ENCODE measurements around the gene STRN. TPM values are rescaled to one million over a fixed set of nuclear protein-coding genes. Genes with fewer than 3 reads are reported as not detected.
A peak's percentile ranks its signal among the peaks of the same experiment; 100 is the strongest.

STRN gene
- total and polyA plus RNA-seq, 2 of the 13 experiments (the other 11 are each of a cell fraction or from before 2014, with no cell fraction given): 10.4 to 19.3 TPM

GRCh38 chr2:36919041-36919837 is 47.1 kb downstream of the STRN start (continued):
- no peak for TF ChIP-seq FOXA1 (IDR thresholded peaks at IDR 0.05)
- TF ChIP-seq FOXA1 (CRISPR knock-in tag; IDR thresholded peaks at IDR 0.05): peak; percentile 41; the same call in 1 of the 2 replicates
- TF ChIP-seq ZNF512B (CRISPR knock-in tag; IDR thresholded peaks at IDR 0.05; ENCODE audit: borderline replicate concordance): no peak
- no peak for TF ChIP-seq KAT7 (CRISPR knock-in tag; IDR thresholded peaks at IDR 0.05; ENCODE audit: borderline replicate concordance)
- TF ChIP-seq NFYC (CRISPR knock-in tag; IDR thresholded peaks at IDR 0.05): no peak
- no peak for TF ChIP-seq ZNF234 (CRISPR knock-in tag; conservative IDR thresholded peaks at IDR 0.05)
- no peak for TF ChIP-seq DMAP1 (CRISPR knock-in tag; IDR thresholded peaks at IDR 0.05)
- no peak for TF ChIP-seq ZBTB34 (CRISPR knock-in tag; IDR thresholded peaks at IDR 0.05)
- TF ChIP-seq TCF12 (IDR thresholded peaks at IDR 0.05): no peak
- no peak for TF ChIP-seq TCF12 (CRISPR knock-in tag; IDR thresholded peaks at IDR 0.05)
- peak; percentile 66 for TF ChIP-seq TEAD3 (CRISPR knock-in tag; optimal IDR thresholded peaks at IDR 0.05; ENCODE audit: borderline replicate concordance)
- TF ChIP-seq FOXC1 (CRISPR knock-in tag; IDR thresholded peaks at IDR 0.05; ENCODE audit: borderline replicate concordance): no peak
- TF ChIP-seq, protein P1, sequence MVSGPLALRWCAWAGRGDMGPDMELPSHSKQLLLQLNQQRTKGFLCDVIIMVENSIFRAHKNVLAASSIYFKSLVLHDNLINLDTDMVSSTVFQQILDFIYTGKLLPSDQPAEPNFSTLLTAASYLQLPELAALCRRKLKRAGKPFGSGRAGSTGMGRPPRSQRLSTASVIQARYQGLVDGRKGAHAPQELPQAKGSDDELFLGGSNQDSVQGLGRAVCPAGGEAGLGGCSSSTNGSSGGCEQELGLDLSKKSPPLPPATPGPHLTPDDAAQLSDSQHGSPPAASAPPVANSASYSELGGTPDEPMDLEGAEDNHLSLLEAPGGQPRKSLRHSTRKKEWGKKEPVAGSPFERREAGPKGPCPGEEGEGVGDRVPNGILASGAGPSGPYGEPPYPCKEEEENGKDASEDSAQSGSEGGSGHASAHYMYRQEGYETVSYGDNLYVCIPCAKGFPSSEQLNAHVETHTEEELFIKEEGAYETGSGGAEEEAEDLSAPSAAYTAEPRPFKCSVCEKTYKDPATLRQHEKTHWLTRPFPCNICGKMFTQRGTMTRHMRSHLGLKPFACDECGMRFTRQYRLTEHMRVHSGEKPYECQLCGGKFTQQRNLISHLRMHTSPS (CRISPR knock-in tag; IDR thresholded peaks at IDR 0.05; ENCODE audit: low read depth): no peak
